ENCODE measurements around the gene DNAJB6. TPM values are rescaled to one million over a fixed set of nuclear protein-coding genes. Genes with fewer than 3 reads are reported as not detected.

Gene DNAJB6
- total RNA-seq, 2 donors from 2014 or later, result 116 to 154 TPM

- no peak for TF ChIP-seq CTCF (IDR thresholded peaks at IDR 0.05)
- DNase-seq (ENCODE audit: low spot score) (no peak), ATAC-seq (ENCODE audit: insufficient number of reproducible peaks, low FRiP score, low read depth) (no peak)
- no peaks in the 10 kb centered on the region for H3K9me3 ChIP-seq
- peaks cover 0 to 27% of the 10 kb centered on the region in 2 donors for H3K4me1 ChIP-seq (ENCODE audit: control insufficient read depth in 1 of 2, low read depth in 2 of 2)
- H3K27me3 ChIP-seq (replicated peaks; ENCODE audit: insufficient read depth), result no peaks in the 10 kb centered on the region
- peaks cover 35% of the 10 kb centered on the region for H3K36me3 ChIP-seq
- H3K27ac ChIP-seq, result no peak overlapping the region
- H3K4me3 ChIP-seq, result no peak overlapping the region
Measured at GRCh38 chr7:157375410-157375809, 38.6 kb downstream of the DNAJB6 start.

GRCh38 chr7:157377436-157378124, 40.8 kb downstream of the DNAJB6 start:
- H3K4me3 ChIP-seq, result no peak overlapping the region
- peaks cover 0 to 35% of the 10 kb centered on the region in 2 donors for H3K4me1 ChIP-seq (ENCODE audit: control insufficient read depth in 1 of 2, low read depth in 2 of 2)
- H3K27me3 ChIP-seq (replicated peaks; ENCODE audit: insufficient read depth), result no peaks in the 10 kb centered on the region
- TF ChIP-seq CTCF (IDR thresholded peaks at IDR 0.05), result no peak
- H3K27ac ChIP-seq, result no peak overlapping the region
- H3K9me3 ChIP-seq, result no peaks in the 10 kb centered on the region
- DNase-seq (ENCODE audit: low spot score), result no peak
- ATAC-seq (ENCODE audit: insufficient number of reproducible peaks, low FRiP score, low read depth), result no peak
- H3K36me3 ChIP-seq, result peaks cover 25% of the 10 kb centered on the region

DNA sequence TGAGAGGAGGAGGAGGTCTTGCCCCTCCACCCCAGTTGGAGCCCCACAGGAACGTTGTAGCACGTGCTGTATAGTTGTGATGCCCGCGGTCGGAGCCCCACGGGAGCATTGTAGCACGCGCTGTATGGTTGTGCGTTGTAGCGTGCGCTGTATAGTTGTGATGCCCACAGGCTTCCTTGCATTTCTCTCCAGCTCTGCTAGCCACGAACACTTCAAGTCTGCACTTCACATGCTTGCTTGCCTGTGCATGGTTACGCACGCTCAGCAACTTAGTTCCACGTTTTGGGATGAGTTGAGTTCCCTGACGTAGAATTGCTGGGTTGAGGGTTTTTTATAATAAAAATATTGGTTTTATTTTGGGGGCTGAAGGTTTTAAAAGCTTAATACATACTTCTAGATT, 41.6 kb downstream of the DNAJB6 start:
- Histone ChIP-seq H3K27me3 (replicated peaks; ENCODE audit: insufficient read depth) (no peaks in the 10 kb centered on the region), H3K4me1 (ENCODE audit: control insufficient read depth in 1 of 2, low read depth in 2 of 2) (peaks cover 0 to 35% of the 10 kb centered on the region in 2 donors), H3K4me3 (no peak overlapping the region), H3K36me3 (peaks cover 24% of the 10 kb centered on the region), H3K9me3 (no peaks in the 10 kb centered on the region), H3K27ac (no peak overlapping the region)
- DNase-seq (ENCODE audit: low spot score) (no peak), ATAC-seq (ENCODE audit: insufficient number of reproducible peaks, low FRiP score, low read depth) (no peak)
- no peak for TF ChIP-seq CTCF (IDR thresholded peaks at IDR 0.05)

- ATAC-seq (ENCODE audit: insufficient number of reproducible peaks, low FRiP score, low read depth) (no peak), DNase-seq (ENCODE audit: low spot score) (no peak)
- no peak for TF ChIP-seq CTCF (IDR thresholded peaks at IDR 0.05)
- Histone ChIP-seq H3K9me3 (no peaks in the 10 kb centered on the region), H3K4me1 (ENCODE audit: control insufficient read depth in 1 of 2, low read depth in 2 of 2) (peaks cover 0 to 42% of the 10 kb centered on the region in 2 donors), H3K27me3 (replicated peaks; ENCODE audit: insufficient read depth) (no peaks in the 10 kb centered on the region), H3K36me3 (peaks cover 23% of the 10 kb centered on the region), H3K4me3 (no peak overlapping the region), H3K27ac (no peak overlapping the region)
Measured at GRCh38 chr7:157379493-157379892, 42.7 kb downstream of the DNAJB6 start.

GRCh38 chr7:157380416-157380815, 43.6 kb downstream of the DNAJB6 start:
- H3K4me1 ChIP-seq (ENCODE audit: control insufficient read depth in 1 of 2, low read depth in 2 of 2), result peaks cover 0 to 38% of the 10 kb centered on the region in 2 donors
- no peaks in the 10 kb centered on the region for H3K27me3 ChIP-seq (replicated peaks; ENCODE audit: insufficient read depth)
- no peak for DNase-seq (ENCODE audit: low spot score)
- TF ChIP-seq CTCF (IDR thresholded peaks at IDR 0.05), result no peak
- H3K36me3 ChIP-seq, result peaks cover 22% of the 10 kb centered on the region
- no peak overlapping the region for H3K4me3 ChIP-seq
- no peak for ATAC-seq (ENCODE audit: insufficient number of reproducible peaks, low FRiP score, low read depth)
- H3K9me3 ChIP-seq, result no peaks in the 10 kb centered on the region
- no peak overlapping the region for H3K27ac ChIP-seq

All from thoracic aorta (tissue), 2 donors.